Measurements from ENCODE around the gene TMEM94.
"Not testable (repeated sequence)": the region's sequence is repeated elsewhere in the genome, so short reads cannot be mapped to it uniquely, and the experiment has no call there.

The TMEM94 gene

GRCh38 chr17:75477490-75477862 lies 21.0 kb downstream of the TMEM94 start:
- not testable (repeated sequence) for DNase-seq

GRCh38 chr17:75478508-75478907 lies 22.1 kb downstream of the TMEM94 start:
- DNase-seq = no peak

- no peak for DNase-seq
Measured at GRCh38 chr17:75480281-75480680, 23.8 kb downstream of the TMEM94 start.

- DNase-seq = no peak
Measured at GRCh38 chr17:75481194-75482068, 25.0 kb downstream of the TMEM94 start.

- DNase-seq = no peak
Measured at GRCh38 chr17:75482098-75482942, 25.9 kb downstream of the TMEM94 start.

- no peak for DNase-seq
Measured at GRCh38 chr17:75485688-75486087, 29.3 kb downstream of the TMEM94 start.

GRCh38 chr17:75486151-75486550 lies 29.7 kb downstream of the TMEM94 start:
- no peak for DNase-seq

- DNase-seq = no peak
Measured at GRCh38 chr17:75486951-75487350, 30.5 kb downstream of the TMEM94 start.

GRCh38 chr17:75487351-75488070 lies 31.1 kb downstream of the TMEM94 start:
- peak; percentile 54 for DNase-seq

GRCh38 chr17:75488693-75489510 lies 32.5 kb downstream of the TMEM94 start:
- DNase-seq = no peak

- DNase-seq = no peak
Measured at GRCh38 chr17:75489511-75489955, 33.1 kb downstream of the TMEM94 start.

- no peak for DNase-seq
Measured at GRCh38 chr17:75490173-75490743, 33.8 kb downstream of the TMEM94 start.

GRCh38 chr17:75490953-75491649 lies 34.7 kb downstream of the TMEM94 start:
- DNase-seq = no peak

GRCh38 chr17:75491680-75492079 lies 35.2 kb downstream of the TMEM94 start:
- no peak for DNase-seq

- no peak for DNase-seq
Measured at GRCh38 chr17:75492555-75493168, 36.2 kb downstream of the TMEM94 start.

- no peak for DNase-seq
Measured at GRCh38 chr17:75493476-75494129, 37.2 kb downstream of the TMEM94 start.

- no peak for DNase-seq
Measured at GRCh38 chr17:75494326-75494877, 38.0 kb downstream of the TMEM94 start.

- DNase-seq = no peak
Measured at GRCh38 chr17:75496005-75496404, 39.6 kb downstream of the TMEM94 start.

GRCh38 chr17:75498039-75498725 lies 41.7 kb downstream of the TMEM94 start:
- no peak for DNase-seq
